BLaER1 treated with 17β-estradiol and CSF1 and Interleukin-3, amounts not matched to agents 10 nM and 100 nM (cell line): Measurements from ENCODE around the gene PRDM16.

Source experiments
- H3K27ac ChIP-seq, 11 experiments: shearing (Covaris generic); formaldehyde crosslinking; 2 replicates each; pipeline ENCODE4 v1.8.1; 2022
- H3K27me3 ChIP-seq, 11 experiments: shearing (Covaris generic); formaldehyde crosslinking; 2 replicates each; pipeline ENCODE4 v1.8.1; 2022
- H3K36me3 ChIP-seq, 11 experiments: shearing (Covaris generic); formaldehyde crosslinking; 2 replicates each; pipeline ENCODE4 v1.8.1; 2022
- H3K4me1 ChIP-seq, 10 experiments: shearing (Covaris generic); formaldehyde crosslinking; 2 replicates each; pipeline ENCODE4 v1.8.1; 2022
- H3K4me2 ChIP-seq, 11 experiments: shearing (Covaris generic); formaldehyde crosslinking; 2 replicates each; pipeline ENCODE4 v1.8.1; 2022
- H3K4me3 ChIP-seq, 10 experiments: shearing (Covaris generic); formaldehyde crosslinking; 2 replicates each; pipeline ENCODE4 v1.8.1; 2022
- H3K9ac ChIP-seq, 11 experiments: shearing (Covaris generic); formaldehyde crosslinking; 2 replicates each; pipeline ENCODE4 v1.8.1; 2022
- H3K9me3 ChIP-seq, 11 experiments: shearing (Covaris generic); formaldehyde crosslinking; replicated peaks in 1 of 11; 2 replicates each; pipeline ENCODE4 v1.8.1; 2022
- H4K20me1 ChIP-seq, 11 experiments: shearing (Covaris generic); formaldehyde crosslinking; 2 replicates each; pipeline ENCODE4 v1.8.1; 2022
- Cebpa-rat ChIP-seq, 11 experiments: shearing (Covaris generic); IDR thresholded peaks; 2 replicates each; pipeline ENCODE4 v1.8.1; 2022

PRDM16 gene

DNA sequence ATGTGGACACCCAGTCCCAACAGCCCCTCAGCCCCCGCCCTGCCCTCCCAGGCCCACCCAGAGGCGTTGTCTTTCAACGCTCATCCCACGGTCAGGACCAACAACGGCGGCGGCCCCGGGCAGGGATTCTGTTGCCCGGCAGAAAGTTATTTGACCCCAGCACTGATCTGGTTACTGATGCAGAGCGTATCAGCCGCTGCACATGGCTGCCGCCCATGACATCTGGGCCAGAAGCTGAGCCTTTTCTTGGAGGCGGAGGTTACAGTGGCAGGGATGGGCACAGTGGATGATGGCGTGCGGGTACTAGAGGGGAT lies 258.3 kb downstream of the PRDM16 start:
- Histone ChIP-seq H3K36me3 (no peaks in the 10 kb centered on the region), H3K27ac (no peak overlapping the region), H3K4me1 (peaks cover 0 to 32% (median 18%) of the 10 kb centered on the region in 10 experiments; a peak in 12 of 20 replicates), H3K9me3 (no peaks in the 10 kb centered on the region), H3K27me3 (peaks cover 22 to 53% (median 32%) of the 10 kb centered on the region in 11 experiments), H3K4me3 (no peak overlapping the region), H4K20me1 (peaks cover 0 to 48% (median 0%) of the 10 kb centered on the region in 11 experiments; a peak in 8 of 22 replicates), H3K9ac (no peak overlapping the region), H3K4me2 (peak overlapping the region in 8 of 11 experiments; percentile 20 to 61 (median 52); a peak in 14 of 22 replicates)
- TF ChIP-seq Cebpa-rat (IDR thresholded peaks at IDR 0.05): no peak

DNA sequence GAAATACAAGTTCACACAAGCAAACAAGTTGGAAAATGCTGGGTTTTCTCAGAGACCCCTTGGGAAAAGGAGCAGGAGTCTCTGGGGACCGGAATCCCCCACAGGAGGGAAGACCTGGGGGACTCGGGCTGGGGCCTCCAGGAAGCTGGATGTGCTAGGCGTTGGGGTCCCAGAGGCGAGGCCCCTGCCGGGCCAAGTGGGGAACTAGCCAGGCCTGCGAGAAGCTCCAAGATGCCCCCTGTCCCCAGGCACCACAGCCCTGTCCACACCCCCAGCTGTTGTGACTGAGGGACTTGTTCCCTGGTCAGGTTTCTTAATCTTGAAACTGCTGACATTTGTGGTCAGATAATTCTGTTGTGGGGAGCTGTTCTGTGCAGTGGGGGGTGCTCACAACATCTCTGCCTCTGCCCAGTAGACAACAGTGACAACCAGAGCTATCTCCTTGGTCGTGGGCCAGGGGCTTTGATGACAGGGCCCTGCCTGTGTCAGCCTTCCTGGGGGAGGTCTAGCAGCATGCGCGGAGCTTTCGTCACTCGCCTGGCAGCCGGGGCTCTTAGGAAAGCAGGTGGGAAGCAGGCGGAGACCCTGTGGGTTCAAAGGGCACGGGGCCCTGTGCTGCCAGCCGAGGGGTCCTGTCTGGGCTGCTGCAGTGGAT lies 259.1 kb downstream of the PRDM16 start:
- H3K27me3 ChIP-seq: peaks cover 14 to 46% (median 25%) of the 10 kb centered on the region in 11 experiments
- H3K4me1 ChIP-seq: peaks cover 0 to 29% (median 15%) of the 10 kb centered on the region in 10 experiments; a peak in 12 of 20 replicates
- peak overlapping the region in 8 of 11 experiments; percentile 20 to 61 (median 52); a peak in 14 of 22 replicates for H3K4me2 ChIP-seq
- H4K20me1 ChIP-seq: peaks cover 0 to 44% (median 0%) of the 10 kb centered on the region in 11 experiments; a peak in 8 of 22 replicates
- no peak overlapping the region for H3K4me3 ChIP-seq
- no peaks in the 10 kb centered on the region for H3K36me3 ChIP-seq
- TF ChIP-seq Cebpa-rat (IDR thresholded peaks at IDR 0.05): no peak
- no peak overlapping the region for H3K27ac ChIP-seq
- H3K9ac ChIP-seq: no peak overlapping the region
- no peaks in the 10 kb centered on the region for H3K9me3 ChIP-seq

DNA sequence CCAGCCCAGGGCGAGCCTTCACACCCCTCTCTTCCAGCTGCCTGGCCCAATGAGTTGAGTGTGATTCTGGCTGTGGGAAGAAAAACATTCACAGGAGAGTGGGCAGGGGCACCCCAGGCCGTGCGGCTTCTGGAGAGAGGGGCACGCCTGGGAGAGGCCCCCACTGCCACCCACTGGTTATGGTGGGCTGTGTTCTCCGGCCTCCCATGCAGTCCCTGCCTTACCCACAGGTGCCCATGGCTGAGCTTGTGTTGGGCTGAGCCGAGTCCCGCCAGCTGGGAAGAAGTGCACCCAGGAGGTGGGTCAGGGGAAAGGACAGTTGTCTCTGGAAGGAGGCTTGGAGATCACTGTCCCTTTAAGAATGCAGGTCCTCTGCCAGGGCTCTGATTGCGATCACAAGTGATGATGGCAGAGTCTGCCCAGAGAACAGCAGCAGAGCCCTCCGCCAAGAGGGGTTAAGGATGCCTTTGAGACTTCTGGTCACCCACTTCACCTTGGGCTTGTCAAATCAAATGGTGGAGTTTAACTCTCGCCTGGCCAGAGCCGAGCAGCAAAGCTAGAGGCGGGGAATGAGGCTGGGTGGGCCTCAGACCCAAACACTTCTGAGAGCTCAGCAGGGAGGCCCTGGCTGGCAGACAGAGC lies 260.8 kb downstream of the PRDM16 start:
- Histone ChIP-seq H3K4me2 (no peak overlapping the region), H3K4me3 (no peak overlapping the region), H3K27ac (no peak overlapping the region), H4K20me1 (peaks cover 0 to 42% (median 0%) of the 10 kb centered on the region in 11 experiments; a peak in 7 of 22 replicates), H3K27me3 (peaks cover 0 to 34% (median 11%) of the 10 kb centered on the region in 11 experiments; a peak in 12 of 22 replicates), H3K9ac (no peak overlapping the region), H3K4me1 (peaks cover 0 to 29% (median 15%) of the 10 kb centered on the region in 10 experiments; a peak in 12 of 20 replicates), H3K9me3 (no peaks in the 10 kb centered on the region), H3K36me3 (no peaks in the 10 kb centered on the region)
- no peak for TF ChIP-seq Cebpa-rat (IDR thresholded peaks at IDR 0.05)

DNA sequence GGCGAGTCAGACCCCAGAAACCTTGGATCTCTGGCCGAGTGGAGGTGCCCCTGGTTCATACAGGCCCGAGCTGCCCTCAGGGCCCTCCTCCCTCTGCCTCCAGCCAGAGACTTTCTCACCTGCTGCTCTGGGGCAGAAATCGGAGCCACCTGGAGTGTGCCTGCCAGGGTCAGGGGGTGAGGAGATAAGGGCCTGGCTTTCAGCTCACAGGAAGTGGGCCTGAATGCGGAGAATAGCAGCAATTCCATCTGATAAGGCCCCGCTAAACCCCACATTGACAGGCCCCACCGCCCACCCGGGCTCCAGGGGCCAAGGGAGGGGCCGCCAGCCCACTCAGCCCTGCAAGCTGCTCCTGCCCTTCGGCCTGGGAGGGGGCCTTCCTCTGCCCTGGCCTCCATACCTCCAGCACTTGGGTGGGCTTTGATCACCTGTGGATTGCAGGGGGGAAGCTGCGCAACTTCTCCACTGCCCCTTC lies 261.8 kb downstream of the PRDM16 start:
- H3K9me3 ChIP-seq: no peaks in the 10 kb centered on the region
- no peak overlapping the region for H3K9ac ChIP-seq
- H4K20me1 ChIP-seq: peaks cover 0 to 42% (median 0%) of the 10 kb centered on the region in 11 experiments; a peak in 7 of 22 replicates
- H3K36me3 ChIP-seq: no peaks in the 10 kb centered on the region
- no peak for TF ChIP-seq Cebpa-rat (IDR thresholded peaks at IDR 0.05)
- peaks cover 0 to 29% (median 15%) of the 10 kb centered on the region in 10 experiments; a peak in 12 of 20 replicates for H3K4me1 ChIP-seq
- no peak overlapping the region for H3K4me3 ChIP-seq
- H3K27me3 ChIP-seq: peaks cover 0 to 26% (median 8%) of the 10 kb centered on the region in 11 experiments; a peak in 9 of 22 replicates
- H3K4me2 ChIP-seq: 0 out of 22 replicates have a peak overlapping the region, but pooled peaks of 1 of the 11 experiments have one; percentile 7
- no peak overlapping the region for H3K27ac ChIP-seq

DNA sequence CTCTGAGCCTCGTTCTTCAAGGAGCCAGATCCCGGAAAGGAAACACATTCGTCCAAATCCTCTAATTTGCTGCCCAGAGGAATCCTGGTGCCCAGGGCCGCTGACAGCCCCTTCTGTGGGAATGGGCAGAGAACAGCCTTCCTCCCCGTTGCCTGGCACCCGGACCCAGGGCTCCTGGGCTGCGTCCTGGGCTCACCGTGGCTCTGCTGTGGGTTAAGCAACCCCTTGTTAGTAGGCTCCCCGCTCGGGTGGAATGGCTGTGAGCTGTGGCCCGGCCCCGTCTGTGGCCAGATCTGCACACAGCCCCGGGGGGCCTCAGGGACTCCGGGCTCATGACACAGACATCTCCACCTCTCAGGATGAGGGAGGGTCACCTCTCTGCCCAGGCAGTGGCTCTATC lies 262.6 kb downstream of the PRDM16 start:
- no peak for TF ChIP-seq Cebpa-rat (IDR thresholded peaks at IDR 0.05)
- Histone ChIP-seq H3K9me3 (peaks cover 0 to 4% (median 0%) of the 10 kb centered on the region in 11 experiments; a peak in 6 of 22 replicates), H3K4me1 (peaks cover 0 to 29% (median 15%) of the 10 kb centered on the region in 10 experiments; a peak in 12 of 20 replicates), H3K4me2 (no peak overlapping the region), H3K36me3 (no peaks in the 10 kb centered on the region), H3K9ac (no peak overlapping the region), H3K4me3 (no peak overlapping the region), H3K27ac (no peak overlapping the region), H3K27me3 (peaks cover 0 to 23% (median 7%) of the 10 kb centered on the region in 11 experiments; a peak in 9 of 22 replicates), H4K20me1 (peaks cover 0 to 37% (median 0%) of the 10 kb centered on the region in 11 experiments; a peak in 7 of 22 replicates)

DNA sequence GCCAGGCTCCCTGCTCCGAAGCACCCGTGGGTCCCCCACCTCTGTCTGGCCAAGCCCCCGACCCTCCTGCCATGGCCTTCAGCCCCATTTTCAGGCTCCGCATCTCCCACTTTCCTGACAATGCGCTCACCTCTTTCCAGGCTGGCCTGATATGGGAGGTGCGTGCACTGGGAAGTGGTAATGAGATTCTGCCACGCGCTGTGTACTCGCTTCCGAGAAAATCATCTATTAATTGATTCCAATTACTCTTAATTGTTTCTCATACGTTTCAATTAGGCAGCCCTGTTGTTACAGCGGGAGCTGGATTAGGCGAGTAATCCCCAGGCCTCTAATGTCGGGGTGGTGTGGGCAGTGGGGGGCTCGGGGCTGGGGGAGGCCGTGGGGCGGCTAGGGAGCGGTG lies 263.0 kb downstream of the PRDM16 start:
- no peak overlapping the region for H3K4me2 ChIP-seq
- H3K4me1 ChIP-seq: peaks cover 0 to 26% (median 14%) of the 10 kb centered on the region in 10 experiments; a peak in 12 of 20 replicates
- peaks cover 0 to 9% (median 0%) of the 10 kb centered on the region in 11 experiments; a peak in 6 of 22 replicates for H3K9me3 ChIP-seq
- peaks cover 0 to 20% (median 5%) of the 10 kb centered on the region in 11 experiments; a peak in 8 of 22 replicates for H3K27me3 ChIP-seq
- peaks cover 0 to 33% (median 0%) of the 10 kb centered on the region in 11 experiments; a peak in 7 of 22 replicates for H4K20me1 ChIP-seq
- no peak overlapping the region for H3K4me3 ChIP-seq
- H3K36me3 ChIP-seq: no peaks in the 10 kb centered on the region
- TF ChIP-seq Cebpa-rat (IDR thresholded peaks at IDR 0.05): no peak
- H3K9ac ChIP-seq: no peak overlapping the region
- H3K27ac ChIP-seq: no peak overlapping the region

DNA sequence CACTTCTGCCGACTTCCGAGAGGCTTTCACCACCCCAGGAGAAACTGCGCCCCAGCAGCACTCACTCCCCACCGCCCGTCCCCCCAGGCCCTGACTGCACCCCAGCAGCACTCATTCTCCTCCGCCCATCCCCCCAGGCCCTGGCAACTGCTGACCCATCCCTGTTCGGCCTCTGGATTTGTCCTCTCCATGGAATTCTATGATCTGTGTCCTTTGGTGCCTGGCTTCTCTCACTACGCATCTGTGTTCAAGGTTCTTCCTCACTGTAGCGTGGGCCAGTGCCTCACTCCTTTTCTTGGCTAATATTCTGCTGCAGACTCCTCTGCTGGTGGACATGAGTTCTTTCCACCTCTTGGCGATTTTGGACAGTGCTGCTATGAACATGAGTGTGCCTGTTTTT lies 263.7 kb downstream of the PRDM16 start:
- H3K27ac ChIP-seq: no peak overlapping the region
- H3K4me1 ChIP-seq: peaks cover 0 to 26% (median 14%) of the 10 kb centered on the region in 10 experiments; a peak in 15 of 20 replicates
- peaks cover 0 to 26% (median 0%) of the 10 kb centered on the region in 11 experiments; a peak in 6 of 22 replicates for H4K20me1 ChIP-seq
- no peaks in the 10 kb centered on the region for H3K36me3 ChIP-seq
- peaks cover 0 to 10% (median 0%) of the 10 kb centered on the region in 11 experiments; a peak in 6 of 22 replicates for H3K9me3 ChIP-seq
- TF ChIP-seq Cebpa-rat (IDR thresholded peaks at IDR 0.05): no peak
- no peak overlapping the region for H3K4me2 ChIP-seq
- no peak overlapping the region for H3K4me3 ChIP-seq
- H3K9ac ChIP-seq: no peak overlapping the region
- peaks cover 0 to 16% (median 5%) of the 10 kb centered on the region in 11 experiments; a peak in 8 of 22 replicates for H3K27me3 ChIP-seq

DNA sequence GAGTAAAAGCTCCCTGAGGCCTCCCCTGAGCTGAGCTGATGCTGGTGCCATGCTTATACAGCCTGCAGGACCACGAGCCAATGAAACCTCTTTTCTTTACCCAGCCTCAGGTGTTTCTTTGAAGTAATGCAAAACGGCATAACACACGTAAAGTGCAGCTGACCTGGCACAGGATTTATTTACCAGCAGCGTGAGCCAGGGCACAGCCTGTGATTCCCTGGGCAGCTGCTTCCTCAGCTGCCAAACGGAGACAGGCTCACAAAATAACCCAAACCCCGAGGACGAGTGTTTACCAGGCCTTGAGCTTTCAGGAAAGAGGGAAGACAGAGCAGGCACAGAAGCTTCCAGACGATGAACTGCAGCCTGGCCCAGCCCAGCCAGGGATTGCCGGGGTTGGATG lies 264.9 kb downstream of the PRDM16 start:
- Histone ChIP-seq H3K9ac (no peak overlapping the region), H4K20me1 (peaks cover 0 to 22% (median 5%) of the 10 kb centered on the region in 11 experiments; a peak in 10 of 22 replicates), H3K4me3 (no peak overlapping the region), H3K4me2 (no peak overlapping the region), H3K27me3 (peaks cover 0 to 14% (median 7%) of the 10 kb centered on the region in 11 experiments; a peak in 8 of 22 replicates), H3K36me3 (no peaks in the 10 kb centered on the region), H3K27ac (no peak overlapping the region), H3K9me3 (peaks cover 0 to 10% (median 0%) of the 10 kb centered on the region in 11 experiments; a peak in 6 of 22 replicates), H3K4me1 (peaks cover 0 to 27% (median 17%) of the 10 kb centered on the region in 10 experiments; a peak in 18 of 20 replicates)
- TF ChIP-seq Cebpa-rat (IDR thresholded peaks at IDR 0.05): no peak
